ENCODE results near the gene CHP1.

DNA sequence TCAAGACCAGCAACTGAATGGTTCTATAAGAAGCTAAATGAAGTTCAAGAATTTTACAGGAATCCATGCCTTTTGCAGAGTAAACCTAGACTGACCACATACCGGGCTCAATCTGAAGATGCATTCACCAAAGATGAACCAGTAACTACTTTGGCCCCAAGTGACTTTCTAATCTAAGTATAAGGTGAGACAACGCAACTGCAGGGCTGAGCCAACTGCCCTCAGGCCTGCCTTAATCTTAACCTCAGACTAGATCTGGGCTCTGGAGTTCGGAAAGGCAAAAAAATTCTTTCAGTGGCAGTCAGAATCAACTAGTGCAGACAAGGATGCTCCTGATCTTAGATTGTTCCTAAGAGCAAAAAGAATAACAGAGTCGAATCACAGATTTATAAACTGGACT is 48.8 kb upstream of the CHP1 start:
- TF ChIP-seq, protein P1, sequence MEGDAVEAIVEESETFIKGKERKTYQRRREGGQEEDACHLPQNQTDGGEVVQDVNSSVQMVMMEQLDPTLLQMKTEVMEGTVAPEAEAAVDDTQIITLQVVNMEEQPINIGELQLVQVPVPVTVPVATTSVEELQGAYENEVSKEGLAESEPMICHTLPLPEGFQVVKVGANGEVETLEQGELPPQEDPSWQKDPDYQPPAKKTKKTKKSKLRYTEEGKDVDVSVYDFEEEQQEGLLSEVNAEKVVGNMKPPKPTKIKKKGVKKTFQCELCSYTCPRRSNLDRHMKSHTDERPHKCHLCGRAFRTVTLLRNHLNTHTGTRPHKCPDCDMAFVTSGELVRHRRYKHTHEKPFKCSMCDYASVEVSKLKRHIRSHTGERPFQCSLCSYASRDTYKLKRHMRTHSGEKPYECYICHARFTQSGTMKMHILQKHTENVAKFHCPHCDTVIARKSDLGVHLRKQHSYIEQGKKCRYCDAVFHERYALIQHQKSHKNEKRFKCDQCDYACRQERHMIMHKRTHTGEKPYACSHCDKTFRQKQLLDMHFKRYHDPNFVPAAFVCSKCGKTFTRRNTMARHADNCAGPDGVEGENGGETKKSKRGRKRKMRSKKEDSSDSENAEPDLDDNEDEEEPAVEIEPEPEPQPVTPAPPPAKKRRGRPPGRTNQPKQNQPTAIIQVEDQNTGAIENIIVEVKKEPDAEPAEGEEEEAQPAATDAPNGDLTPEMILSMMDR (IDR thresholded peaks at IDR 0.05) = no peak
- TF ChIP-seq POLR2A (IDR thresholded peaks at IDR 0.05) = no peak

Measured in body of pancreas (tissue), 4 donors.